Transverse colon (tissue), 3 donors: ENCODE data around the gene SMAD5.

Experiments
- EP300 ChIP-seq: sonication (generic); formaldehyde crosslinking; IDR thresholded peaks from one replicate; pipeline ENCODE4 v1.6.1; 2017; ENCODE audit warnings: antibody characterized with exemption, low read depth
- POLR2A ChIP-seq: fragments of 450-650 bp; IDR thresholded peaks from one replicate; pipeline ENCODE4 v1.6.1; 2016; ENCODE audit warnings: antibody characterized with exemption, mild to moderate bottlenecking, moderate library complexity
- TF ChIP-seq, protein P1 (sequence below), 5 experiments: fragments of 200-600 bp in 3 of 5; fragments of 450-650 bp in 2 of 5; sonication (generic) in 3 of 5; IDR thresholded peaks; 1 replicate in 2 of 5; 2 replicates in 3 of 5; pipeline ENCODE4 v1.5.1; 2016 to 2017; ENCODE audit warnings: antibody characterized with exemption in 5 of 5, inconsistent platforms in 3 of 5, mild to moderate bottlenecking in 2 of 5, moderate library complexity in 1 of 5

DNA sequence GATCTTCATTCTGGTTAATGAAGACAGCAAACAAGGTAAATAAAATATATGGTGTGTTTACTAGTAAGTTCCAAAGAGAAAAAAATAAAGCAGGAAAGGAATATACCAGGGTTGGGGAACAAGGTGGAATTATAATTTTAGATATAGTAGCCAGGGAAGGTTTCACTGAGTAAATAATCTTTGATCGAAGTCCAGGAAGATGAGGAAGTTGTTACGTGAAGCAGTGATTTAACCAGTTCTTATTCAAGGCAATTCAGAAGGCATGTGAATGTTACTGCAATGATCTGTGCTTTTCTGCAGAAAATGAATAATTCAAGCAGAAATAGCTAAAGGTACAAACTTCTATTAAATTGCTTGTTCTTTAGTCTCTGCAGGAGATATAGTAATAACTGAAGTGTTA, 54.2 kb downstream of the SMAD5 start:
- TF ChIP-seq, protein P1, sequence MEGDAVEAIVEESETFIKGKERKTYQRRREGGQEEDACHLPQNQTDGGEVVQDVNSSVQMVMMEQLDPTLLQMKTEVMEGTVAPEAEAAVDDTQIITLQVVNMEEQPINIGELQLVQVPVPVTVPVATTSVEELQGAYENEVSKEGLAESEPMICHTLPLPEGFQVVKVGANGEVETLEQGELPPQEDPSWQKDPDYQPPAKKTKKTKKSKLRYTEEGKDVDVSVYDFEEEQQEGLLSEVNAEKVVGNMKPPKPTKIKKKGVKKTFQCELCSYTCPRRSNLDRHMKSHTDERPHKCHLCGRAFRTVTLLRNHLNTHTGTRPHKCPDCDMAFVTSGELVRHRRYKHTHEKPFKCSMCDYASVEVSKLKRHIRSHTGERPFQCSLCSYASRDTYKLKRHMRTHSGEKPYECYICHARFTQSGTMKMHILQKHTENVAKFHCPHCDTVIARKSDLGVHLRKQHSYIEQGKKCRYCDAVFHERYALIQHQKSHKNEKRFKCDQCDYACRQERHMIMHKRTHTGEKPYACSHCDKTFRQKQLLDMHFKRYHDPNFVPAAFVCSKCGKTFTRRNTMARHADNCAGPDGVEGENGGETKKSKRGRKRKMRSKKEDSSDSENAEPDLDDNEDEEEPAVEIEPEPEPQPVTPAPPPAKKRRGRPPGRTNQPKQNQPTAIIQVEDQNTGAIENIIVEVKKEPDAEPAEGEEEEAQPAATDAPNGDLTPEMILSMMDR (IDR thresholded peaks at IDR 0.05): no peak
- TF ChIP-seq EP300 (no peak), POLR2A (no peak)
